22Rv1 (cell line): ENCODE measurements around the gene VGLL4.
"Not testable (repeated sequence)": the region's sequence is repeated elsewhere in the genome, so short reads cannot be mapped to it uniquely, and the experiment has no call there.

Experiments
- H3K27ac ChIP-seq: fragments of 450-650 bp; 2 replicates; pipeline ENCODE4 v1.5.1; 2017
- CTCF ChIP-seq: fragments of 450-650 bp; IDR thresholded peaks from 2 replicates; pipeline ENCODE4 v1.5.1; 2017; ENCODE audit warnings: mild to moderate bottlenecking
- ZFX ChIP-seq: fragments of 450-650 bp; IDR thresholded peaks from 2 replicates; pipeline ENCODE4 v1.6.1; 2017; ENCODE audit warnings: antibody characterized with exemption, borderline replicate concordance

The VGLL4 gene

DNA sequence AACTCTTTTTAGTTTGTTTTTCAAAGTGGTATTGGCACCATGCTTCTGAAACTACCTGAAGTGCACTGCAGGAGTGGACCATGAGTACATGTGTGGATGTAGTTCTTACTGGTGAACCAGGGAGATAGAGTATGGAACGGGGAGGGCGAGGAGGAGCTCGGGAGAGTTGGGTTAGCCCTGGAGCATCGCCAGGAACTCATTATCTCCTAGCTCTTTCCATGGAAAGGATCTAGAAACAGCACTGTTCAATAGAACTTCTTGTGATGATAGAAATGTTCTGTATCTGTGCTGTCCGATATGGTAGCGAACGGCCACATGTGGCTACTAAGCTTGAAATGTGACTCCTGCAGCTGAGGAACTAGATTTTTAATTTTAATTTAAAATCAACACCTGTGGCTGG is 47.3 kb downstream of the VGLL4 start:
- no peak for TF ChIP-seq ZFX
- TF ChIP-seq CTCF: no peak
- no peak overlapping the region for H3K27ac ChIP-seq

- not testable (repeated sequence) for H3K27ac ChIP-seq
These were observed 48.7 kb downstream of the VGLL4 start for GRCh38 chr3:11595024-11595423.

GRCh38 chr3:11593318-11594034 is 50.2 kb downstream of the VGLL4 start:
- no peak for TF ChIP-seq ZFX
- no peak for TF ChIP-seq CTCF
- H3K27ac ChIP-seq: no peak overlapping the region

- no peak overlapping the region; the same call in 1 of the 2 replicates for H3K27ac ChIP-seq
These were observed 51.0 kb downstream of the VGLL4 start for GRCh38 chr3:11592445-11593298.

GRCh38 chr3:11591391-11592282 is 52.1 kb downstream of the VGLL4 start:
- peak overlapping the region; percentile 56 for H3K27ac ChIP-seq

More at GRCh38 chr3:11592445-11593298, 51.0 kb downstream of the VGLL4 start:
- TF ChIP-seq ZFX (no peak), CTCF (no peak)

DNA sequence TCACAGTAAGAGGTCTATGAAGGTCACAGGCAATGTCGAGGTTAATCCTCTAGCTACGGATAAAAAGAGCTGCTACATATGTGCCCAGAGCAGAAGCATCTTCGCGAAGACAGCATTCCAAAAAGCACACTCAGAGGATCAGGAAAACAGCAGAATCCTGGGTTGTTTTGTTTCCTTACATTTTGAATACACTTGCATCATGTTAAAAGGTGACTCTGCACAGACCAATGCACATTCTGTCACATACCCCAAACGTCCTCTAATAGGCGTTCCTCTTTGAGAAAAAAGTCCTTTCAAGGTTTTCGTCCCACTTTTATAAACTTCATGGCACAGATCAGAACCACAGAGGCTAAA is 52.7 kb downstream of the VGLL4 start:
- peak overlapping the region; percentile 56 for H3K27ac ChIP-seq
- TF ChIP-seq CTCF: no peak
- TF ChIP-seq ZFX: no peak

More at GRCh38 chr3:11591391-11592282, 52.1 kb downstream of the VGLL4 start:
- TF ChIP-seq CTCF: no peak
- TF ChIP-seq ZFX: no peak

DNA sequence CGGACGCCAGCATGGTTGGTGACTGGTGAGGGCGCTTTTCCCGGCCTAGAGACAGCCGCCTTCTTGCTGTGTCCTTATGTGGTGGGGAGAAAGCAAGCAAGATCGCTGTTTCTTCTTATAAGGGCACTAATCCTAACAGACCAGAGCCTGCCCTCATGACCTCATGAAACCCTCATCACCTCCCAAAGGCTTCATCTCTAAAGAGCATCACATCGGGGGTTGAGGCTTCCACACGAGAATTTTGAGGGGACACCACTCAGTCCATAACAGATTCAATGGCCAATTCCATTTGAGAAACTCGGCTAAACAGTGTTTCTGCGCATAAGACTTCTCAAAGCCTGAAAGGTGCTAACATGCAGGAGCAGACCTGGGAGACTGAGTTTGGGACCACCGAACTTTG is 54.0 kb downstream of the VGLL4 start:
- TF ChIP-seq CTCF: no peak
- TF ChIP-seq ZFX: no peak
- no peak overlapping the region for H3K27ac ChIP-seq
